Gastrocnemius medialis (tissue), 4 donors: ENCODE data around the gene MARCKS. TPM values are rescaled to one million over a fixed set of nuclear protein-coding genes. Genes with fewer than 3 reads are reported as not detected.

ENCODE experiments used
- ATAC-seq, 2 donors: fragments of 150-250 bp; one replicate each; pipeline ENCODE4 v1.9.1; 2016
- DNase-seq, 2 donors: peaks; one replicate each; pipeline ENCODE4 v3.0.0-alpha.2; 2019
- H3K27ac ChIP-seq, 4 donors: fragments of 200-600 bp; sonication (generic); 1 replicate in 1 of 4; 2 replicates in 3 of 4; pipeline ENCODE4 v1.5.1; 2016 to 2018; ENCODE audit warnings: mild to moderate bottlenecking in 2 of 4, moderate library complexity in 1 of 4
- H3K27me3 ChIP-seq, 3 donors: fragments of 200-600 bp; sonication (generic) in 2 of 3; 1 replicate in 1 of 3; 2 replicates in 2 of 3; pipeline versions ENCODE4 v1.5.1 to v1.6.0; 2016 to 2019; ENCODE audit warnings: mild to moderate bottlenecking in 1 of 3, moderate library complexity in 1 of 3
- H3K36me3 ChIP-seq, 2 donors: fragments of 200-600 bp; sonication (generic) in 1 of 2; one replicate each; pipeline ENCODE4 v1.5.1; 2017 to 2018
- H3K4me1 ChIP-seq, 2 donors: fragments of 200-600 bp; sonication (generic) in 1 of 2; one replicate each; pipeline ENCODE4 v1.5.1; 2016 to 2017; ENCODE audit warnings: mild to moderate bottlenecking in 2 of 2
- H3K4me3 ChIP-seq, 4 donors: fragments of 200-600 bp; sonication (generic) in 3 of 4; 1 replicate in 1 of 4; 2 replicates in 3 of 4; pipeline ENCODE4 v1.5.1; 2016 to 2019; ENCODE audit warnings: mild to moderate bottlenecking in 2 of 4
- H3K9me3 ChIP-seq, 3 donors: fragments of 200-600 bp; sonication (generic) in 2 of 3; 1 replicate in 1 of 3; 2 replicates in 2 of 3; pipeline ENCODE4 v1.5.1; 2016 to 2019
- CTCF ChIP-seq, 5 experiments: fragments of 450-650 bp in 3 of 5; fragments of 200-600 bp in 2 of 5; sonication (generic) in 2 of 5; IDR thresholded peaks in 4 of 5; conservative IDR thresholded peaks in 1 of 5; 1 replicate in 4 of 5; 2 replicates in 1 of 5; pipeline ENCODE4 v1.5.1; 2016 to 2019; ENCODE audit warnings: antibody characterized with exemption in 5 of 5, mild to moderate bottlenecking in 3 of 5, moderate library complexity in 3 of 5
- POLR2A ChIP-seq, 2 donors: fragments of 450-650 bp; IDR thresholded peaks; one replicate each; pipeline ENCODE4 v1.6.1; 2017; ENCODE audit warnings: antibody characterized with exemption in 2 of 2, mild to moderate bottlenecking in 2 of 2, moderate library complexity in 2 of 2
- in situ Hi-C, 4 donors: fragments of 200-750 bp; cut with MboI; loops; one replicate each; pipeline versions ENCODE4 v1.15.0 to v1.8.0; 2017; ENCODE audit warnings: low sequenced_read_pairs in 4 of 4
- intact Hi-C: fragments of 100-400 bp; cut with DNase I; formaldehyde crosslinking; loops from one replicate; pipeline ENCODE4 v1.15.1; 2023; ENCODE audit warnings: low total_unique reads
- total RNA-seq, 4 donors: library from RNA; depleted of rRNA; stranded (reverse); fragments of >200 nt; gene quantifications; one replicate each; pipeline versions ENCODE4 v1.1.0 to v1.2.3, GENCODE V29; 2016

Gene MARCKS
- total RNA-seq, 4 donors from 2014 or later: 4.3 to 7.1 (median 5.4) TPM

DNA sequence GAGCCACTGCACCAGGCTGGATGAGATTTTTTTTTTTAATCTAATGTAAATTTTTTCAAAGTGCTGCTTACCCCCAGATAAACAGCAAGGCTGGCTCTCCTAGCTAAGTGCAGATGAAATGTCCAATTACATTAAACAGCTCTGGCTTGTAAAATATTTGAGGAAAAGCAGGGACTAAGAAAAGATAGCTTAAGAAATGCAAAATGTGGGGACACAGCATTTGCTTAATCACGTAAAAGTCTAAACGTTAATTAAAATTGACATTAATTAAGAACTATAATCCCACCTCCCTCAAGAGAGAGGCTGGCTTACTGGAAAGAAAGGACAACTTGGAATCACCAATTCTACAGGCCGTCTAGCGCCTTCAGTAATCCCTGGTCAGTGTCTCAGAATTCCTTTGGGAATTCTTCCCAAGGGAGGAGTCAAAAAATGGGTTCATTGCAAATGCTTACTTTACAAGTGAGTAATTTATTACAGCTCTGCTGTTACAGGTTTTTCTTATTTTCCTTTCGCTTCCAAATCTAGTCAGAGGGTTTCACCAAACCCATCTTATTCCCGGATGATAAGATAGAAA is 13.6 kb upstream of the MARCKS start:
- H3K27ac ChIP-seq: no peak overlapping the region
- H3K4me3 ChIP-seq: no peak overlapping the region
- DNase-seq: no peak
- in situ Hi-C loops: no loop called here
- TF ChIP-seq CTCF (IDR thresholded peaks at IDR 0.05 in 4 of 5, conservative IDR thresholded peaks at IDR 0.05 in 1 of 5): no peak
- TF ChIP-seq POLR2A (IDR thresholded peaks at IDR 0.05): no peak
- H3K36me3 ChIP-seq: no peaks in the 10 kb centered on the region
- H3K4me1 ChIP-seq: no peaks in the 10 kb centered on the region
- ATAC-seq: no peak
- intact Hi-C loops: no loop called here
- no peaks in the 10 kb centered on the region for H3K9me3 ChIP-seq
- no peaks in the 10 kb centered on the region for H3K27me3 ChIP-seq

DNA sequence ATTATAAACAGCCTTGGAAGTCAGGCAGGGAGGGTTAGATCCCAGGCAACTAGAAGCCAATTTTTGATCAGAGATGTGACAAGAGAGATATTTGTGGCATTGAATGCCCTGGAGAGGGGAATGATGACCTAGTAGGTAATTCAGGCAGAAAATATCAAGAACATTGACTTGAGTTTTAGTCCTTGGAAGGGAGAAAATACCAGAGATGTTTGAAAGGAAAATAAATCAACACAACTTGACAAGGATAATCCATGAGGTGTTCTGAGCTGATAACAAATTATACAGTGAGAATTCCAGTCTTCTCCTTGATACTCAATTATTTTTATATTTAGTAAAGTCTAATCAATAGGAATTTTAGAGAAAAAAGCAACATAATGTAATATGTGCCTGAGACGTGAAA is 10.6 kb upstream of the MARCKS start:
- no peaks in the 10 kb centered on the region for H3K4me1 ChIP-seq
- no peak overlapping the region for H3K27ac ChIP-seq
- TF ChIP-seq CTCF (IDR thresholded peaks at IDR 0.05 in 4 of 5, conservative IDR thresholded peaks at IDR 0.05 in 1 of 5) (no peak), POLR2A (IDR thresholded peaks at IDR 0.05) (no peak)

DNA sequence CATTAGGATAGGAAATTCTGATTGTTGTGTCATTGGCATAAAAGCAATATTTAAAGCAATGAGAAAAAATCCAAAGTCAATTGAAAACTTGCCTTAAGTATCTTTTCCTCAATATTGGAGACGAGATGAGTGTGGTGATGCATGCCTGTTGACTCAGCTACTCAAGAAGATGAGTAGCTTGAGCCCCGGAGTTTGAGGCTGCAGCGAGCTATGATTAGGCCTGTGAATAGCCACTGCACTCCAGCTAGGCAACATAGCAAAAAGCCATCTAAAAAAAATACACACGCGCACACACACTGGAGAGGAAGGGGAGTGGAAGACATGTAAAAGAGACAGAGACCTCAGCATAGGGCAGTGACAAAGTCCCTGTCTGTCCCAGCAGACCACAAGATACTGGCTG is 9.7 kb upstream of the MARCKS start:
- Histone ChIP-seq H3K9me3 (no peaks in the 10 kb centered on the region), H3K36me3 (no peaks in the 10 kb centered on the region), H3K4me3 (no peak overlapping the region), H3K27ac (no peak overlapping the region), H3K27me3 (no peaks in the 10 kb centered on the region), H3K4me1 (no peaks in the 10 kb centered on the region)
- intact Hi-C loops: no loop called here
- DNase-seq (no peak), ATAC-seq (no peak)
- in situ Hi-C loops: no loop called here
- TF ChIP-seq CTCF (IDR thresholded peaks at IDR 0.05 in 4 of 5, conservative IDR thresholded peaks at IDR 0.05 in 1 of 5): no peak
- no peak for TF ChIP-seq POLR2A (IDR thresholded peaks at IDR 0.05)

More for the DNA sequence above, 10.6 kb upstream of the MARCKS start:
- H3K9me3 ChIP-seq: no peaks in the 10 kb centered on the region
- intact Hi-C loops (no loop called here), in situ Hi-C loops (no loop called here)
- DNase-seq (no peak), ATAC-seq (no peak)
- no peak overlapping the region for H3K4me3 ChIP-seq
- no peaks in the 10 kb centered on the region for H3K36me3 ChIP-seq
- no peaks in the 10 kb centered on the region for H3K27me3 ChIP-seq

DNA sequence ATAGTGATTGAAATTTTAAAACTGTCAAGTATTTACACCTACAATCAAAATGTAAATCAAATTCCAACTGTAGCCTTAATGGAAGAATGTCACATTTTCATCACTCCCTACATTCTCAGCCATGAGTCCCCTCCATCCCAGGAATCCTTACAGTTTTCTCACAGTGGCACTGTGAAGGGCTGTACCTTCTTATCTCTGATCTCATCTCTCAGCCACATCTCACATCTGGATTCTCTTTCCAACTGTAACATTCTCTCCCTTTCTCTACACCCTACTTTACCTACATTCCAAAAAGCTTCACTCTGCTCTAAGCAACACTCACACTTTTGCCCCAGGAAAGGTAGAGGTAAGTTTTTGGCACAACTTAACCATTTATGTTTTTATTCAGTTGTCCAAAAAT is 8.9 kb upstream of the MARCKS start:
- no peak for DNase-seq
- intact Hi-C loops: no loop called here
- Histone ChIP-seq H3K9me3 (no peaks in the 10 kb centered on the region), H3K4me3 (no peak overlapping the region), H3K4me1 (no peaks in the 10 kb centered on the region), H3K36me3 (no peaks in the 10 kb centered on the region), H3K27me3 (no peaks in the 10 kb centered on the region), H3K27ac (no peak overlapping the region)
- ATAC-seq: no peak
- in situ Hi-C loops: no loop called here
- TF ChIP-seq POLR2A (IDR thresholded peaks at IDR 0.05) (no peak), CTCF (IDR thresholded peaks at IDR 0.05 in 4 of 5, conservative IDR thresholded peaks at IDR 0.05 in 1 of 5) (no peak)

DNA sequence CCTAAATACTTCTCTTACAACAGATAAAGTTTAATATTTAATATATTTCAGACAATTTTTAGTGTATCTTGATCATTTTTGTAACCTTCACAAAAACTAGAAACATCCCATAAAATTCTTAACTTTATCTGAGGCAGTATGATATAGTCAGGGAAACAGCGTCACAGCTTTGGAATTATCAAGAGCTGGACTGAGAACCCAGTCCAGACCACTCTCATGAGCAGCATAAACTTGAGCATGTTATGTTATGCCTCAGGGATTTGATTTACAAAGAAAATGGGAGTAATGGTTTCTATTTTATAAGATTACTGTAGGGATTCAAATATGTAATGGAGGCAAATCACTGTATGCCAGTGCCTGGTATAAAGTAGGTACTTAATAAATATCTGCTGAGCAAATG is 8.3 kb upstream of the MARCKS start:
- TF ChIP-seq CTCF (IDR thresholded peaks at IDR 0.05 in 4 of 5, conservative IDR thresholded peaks at IDR 0.05 in 1 of 5): no peak
- TF ChIP-seq POLR2A (IDR thresholded peaks at IDR 0.05): no peak
- no peak overlapping the region for H3K4me3 ChIP-seq
- H3K27me3 ChIP-seq: no peaks in the 10 kb centered on the region
- in situ Hi-C loops (no loop called here), intact Hi-C loops (no loop called here)
- H3K4me1 ChIP-seq: no peaks in the 10 kb centered on the region
- no peak overlapping the region for H3K27ac ChIP-seq
- no peak for ATAC-seq
- no peaks in the 10 kb centered on the region for H3K36me3 ChIP-seq
- H3K9me3 ChIP-seq: no peaks in the 10 kb centered on the region
- no peak for DNase-seq
